Stimulated activated CD8-positive, alpha-beta memory T cell treated with anti-CD3 and anti-CD28 coated beads, Interleukin-2, amount 100 ng/mL, for 1 hour (primary cell): ENCODE data around the gene KRT77.
"Not testable (repeated sequence)": the region's sequence is repeated elsewhere in the genome, so short reads cannot be mapped to it uniquely, and the experiment has no call there.

Experiments
- DNase-seq, 2 donors: peaks; one replicate each; pipeline ENCODE4 v3.0.0-alpha.2; 2020; ENCODE audit warnings: low read depth in 2 of 2

KRT77 gene

DNA sequence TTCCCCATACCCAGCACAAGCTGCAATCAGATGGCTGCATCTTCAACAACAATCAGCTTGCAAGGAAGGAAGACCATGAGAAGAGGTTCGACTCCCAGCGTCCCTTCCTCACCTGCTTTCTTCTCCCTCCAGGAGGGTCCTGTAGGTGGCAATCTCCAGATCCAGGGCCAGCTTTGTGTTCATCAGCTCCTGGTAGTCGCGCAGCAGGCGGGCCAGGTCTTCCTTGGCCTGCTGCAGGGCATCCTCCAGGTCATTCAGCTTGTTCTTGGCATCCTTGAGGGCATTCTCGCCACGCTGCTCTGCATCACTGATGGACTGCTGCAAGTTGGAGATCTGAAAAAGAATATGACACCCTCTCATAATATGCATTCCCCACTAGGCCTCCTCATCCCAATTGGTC lies 27.2 kb downstream of the KRT77 start:
- no peak for DNase-seq

DNA sequence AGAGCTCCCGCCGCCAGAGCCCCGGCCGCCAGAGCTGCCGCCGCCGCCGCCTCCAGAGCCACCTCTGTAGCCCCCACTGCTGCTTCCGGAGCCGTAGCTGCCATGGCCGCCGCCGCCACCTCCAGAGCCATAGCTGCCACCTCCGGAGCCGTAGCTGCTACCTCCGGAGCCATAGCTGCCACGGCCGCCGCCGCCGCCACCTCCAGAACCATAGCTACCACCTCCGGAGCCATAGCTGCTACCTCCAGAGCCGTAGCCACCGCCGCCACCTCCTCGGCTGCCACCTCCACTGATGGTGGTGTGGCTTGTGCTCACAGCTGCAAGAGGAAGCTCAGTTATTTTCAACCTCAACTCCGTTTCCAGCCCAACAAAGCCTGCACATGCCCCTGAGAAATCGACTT lies 28.0 kb downstream of the KRT77 start:
- no peak for DNase-seq

DNA sequence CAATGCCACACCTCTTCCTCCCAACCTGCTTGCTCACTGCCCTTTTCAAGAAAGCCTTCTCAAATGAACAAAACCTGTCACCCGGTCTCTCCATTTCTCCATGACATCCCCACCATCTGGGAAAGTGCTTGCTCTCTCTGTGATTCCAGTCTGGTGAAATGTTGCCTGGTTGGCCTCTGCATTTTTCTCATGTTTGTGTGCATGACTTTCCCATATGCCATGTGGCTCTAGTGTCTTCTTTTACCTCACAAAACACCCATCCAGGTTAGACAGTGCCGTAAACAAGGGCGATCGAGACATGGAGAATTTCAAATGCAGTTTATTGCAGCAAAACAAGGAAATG lies 28.9 kb downstream of the KRT77 start:
- no peak for DNase-seq

DNA sequence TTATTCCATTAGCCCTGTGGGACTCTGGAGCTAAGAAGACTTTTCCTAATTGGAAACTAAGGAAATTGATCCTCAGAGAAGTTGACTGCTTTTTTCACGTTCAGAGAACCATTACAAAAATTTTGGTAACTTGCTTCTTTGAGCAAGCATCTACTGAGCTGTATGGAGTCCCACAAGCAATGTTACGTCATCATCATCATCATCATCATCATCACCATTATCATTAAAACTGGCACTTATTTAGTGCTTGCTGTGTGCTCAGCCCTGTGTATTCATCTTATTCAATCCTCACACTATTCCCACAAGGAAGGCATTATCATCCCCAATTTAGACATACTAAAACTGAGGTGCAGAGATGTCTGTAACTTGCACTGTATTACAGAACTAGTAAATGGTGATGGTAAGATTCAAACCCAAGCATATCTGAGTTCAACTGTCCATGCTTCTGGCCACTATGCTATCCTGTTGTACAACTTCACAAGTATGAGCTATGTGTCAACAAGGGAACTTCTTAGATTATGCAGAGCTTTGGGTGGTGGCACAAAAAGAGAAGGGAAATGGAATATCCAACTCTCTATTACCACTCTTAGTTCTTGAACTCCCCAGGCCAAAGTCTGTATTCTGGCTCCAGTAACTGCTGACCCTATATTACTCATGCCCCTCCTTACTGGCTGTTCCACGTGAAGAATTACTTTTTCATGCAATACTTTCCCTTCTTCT lies 29.5 kb downstream of the KRT77 start:
- no peak for DNase-seq

DNA sequence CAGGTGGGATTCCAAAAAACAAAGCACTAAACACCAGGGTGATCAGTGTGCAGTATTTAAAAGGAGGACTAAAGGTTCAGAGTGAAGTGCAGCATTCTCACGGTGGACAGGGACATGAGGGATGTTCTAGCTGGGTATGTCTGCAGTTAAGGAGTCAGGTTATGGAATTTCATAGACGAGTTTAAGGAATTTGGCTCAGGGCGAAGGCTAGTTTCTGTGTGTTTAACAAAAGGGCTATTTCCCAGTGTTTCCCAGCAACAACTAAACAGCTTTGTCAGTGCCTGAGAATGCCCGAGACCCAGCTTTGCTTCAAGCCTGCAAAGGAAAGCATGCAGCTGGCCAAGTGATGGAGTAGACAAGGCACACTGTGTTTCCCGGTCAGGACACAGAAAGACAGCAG lies 30.1 kb downstream of the KRT77 start:
- DNase-seq = no peak

DNA sequence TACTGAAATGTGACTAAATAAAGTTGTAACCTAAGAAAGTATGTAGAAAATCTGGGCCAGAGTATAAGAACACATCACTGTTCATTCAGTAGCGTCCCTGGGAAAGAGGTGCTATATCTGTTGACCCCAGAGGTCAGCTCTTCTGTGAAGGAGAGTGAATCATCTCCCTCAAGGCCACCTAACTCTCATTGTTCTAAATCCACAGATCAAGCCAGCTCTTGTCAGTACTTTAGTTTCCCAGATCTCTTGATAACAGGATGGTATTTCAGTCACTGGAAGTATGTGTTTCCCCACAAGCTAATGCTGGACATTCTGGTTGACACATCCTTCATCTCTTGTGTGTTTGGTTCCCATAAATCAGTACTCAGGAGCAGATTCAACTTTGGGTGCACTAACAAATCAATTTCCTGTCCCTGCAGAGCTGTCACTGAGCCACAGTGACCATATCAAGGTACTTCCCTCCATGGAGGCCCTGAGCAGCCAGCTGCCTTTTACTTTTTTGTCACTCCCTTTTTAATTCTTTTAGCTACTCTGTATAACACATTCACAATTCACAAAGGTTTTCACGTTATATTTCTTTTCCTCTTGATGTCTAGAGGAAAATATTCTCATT lies 30.9 kb downstream of the KRT77 start:
- DNase-seq = no peak

DNA sequence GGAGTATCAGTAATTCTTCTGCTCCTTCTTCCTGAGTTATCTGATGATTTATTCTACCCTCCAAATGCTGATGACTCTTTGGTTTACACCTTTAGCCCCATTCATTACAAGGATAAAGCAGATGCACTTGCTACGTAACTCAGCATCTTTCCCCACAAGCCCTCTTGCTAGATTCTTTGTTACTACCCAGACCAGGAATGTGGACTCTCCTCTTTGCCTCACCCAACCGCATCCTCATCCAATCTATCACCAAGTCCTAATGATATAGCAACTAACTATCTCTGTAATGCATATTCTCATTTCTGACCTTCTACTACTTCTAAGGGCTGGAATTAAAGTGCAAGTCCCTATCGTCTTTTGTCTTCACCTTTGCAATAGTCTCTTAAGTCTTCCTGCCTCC lies 32.4 kb downstream of the KRT77 start:
- DNase-seq = no peak

DNA sequence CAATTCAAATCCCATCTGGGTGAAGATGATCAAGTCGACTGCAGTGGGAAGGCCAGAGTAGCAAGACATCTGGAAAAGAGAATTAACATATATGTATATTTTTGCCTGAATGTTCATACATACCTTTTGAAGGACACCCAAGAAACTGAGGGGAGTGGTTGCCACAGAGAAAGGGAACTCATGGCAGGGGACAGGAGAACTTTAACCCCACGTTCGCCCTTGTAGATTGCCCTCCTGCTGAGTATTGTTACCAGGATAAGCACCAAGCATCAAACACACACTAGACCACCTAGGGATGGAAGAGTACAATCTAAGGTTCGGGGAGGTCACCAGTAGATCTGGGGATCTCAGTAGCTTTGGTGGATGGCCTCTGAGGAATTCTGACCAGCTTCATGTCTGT lies 32.8 kb downstream of the KRT77 start:
- no peak for DNase-seq

DNA sequence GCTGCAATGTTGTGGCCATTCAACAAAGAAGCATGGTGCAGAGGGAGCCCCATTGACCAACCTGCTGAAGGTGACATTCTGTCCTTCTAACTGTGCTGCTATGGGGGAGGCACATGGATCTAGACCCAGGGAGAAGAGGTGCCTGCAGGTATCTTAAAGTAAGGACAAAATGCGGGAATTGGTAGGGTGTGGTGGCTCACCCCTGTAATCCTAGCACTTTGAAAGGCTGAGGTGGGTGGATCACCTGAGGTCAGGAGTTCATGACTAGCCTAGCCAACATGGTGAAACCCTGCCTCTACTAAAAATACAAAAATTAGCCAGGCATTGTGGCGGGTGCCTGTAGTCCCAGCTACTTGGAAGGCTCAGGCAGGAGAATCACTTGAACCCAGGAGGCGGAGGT lies 33.4 kb downstream of the KRT77 start:
- DNase-seq = not testable (repeated sequence)

DNA sequence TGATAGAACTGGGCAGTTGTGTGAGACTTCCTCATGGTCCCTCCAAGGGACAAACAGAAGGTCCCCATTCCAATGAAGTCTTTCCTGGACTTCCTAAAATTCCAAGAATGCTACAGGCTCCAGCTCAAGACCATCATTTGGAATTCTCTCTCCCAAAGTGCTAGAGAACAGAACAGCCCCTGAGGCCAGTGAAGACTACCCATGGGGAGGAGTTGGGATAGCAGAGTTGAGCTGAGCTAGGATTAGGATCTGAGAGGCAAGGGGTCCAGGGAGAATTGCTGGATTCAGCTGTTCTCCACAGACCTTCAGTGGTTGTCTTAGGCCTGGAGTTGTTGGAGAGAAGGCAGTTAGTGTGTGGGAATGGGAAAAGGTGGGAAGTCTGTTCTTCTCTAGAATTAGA lies 33.9 kb downstream of the KRT77 start:
- no peak for DNase-seq

DNA sequence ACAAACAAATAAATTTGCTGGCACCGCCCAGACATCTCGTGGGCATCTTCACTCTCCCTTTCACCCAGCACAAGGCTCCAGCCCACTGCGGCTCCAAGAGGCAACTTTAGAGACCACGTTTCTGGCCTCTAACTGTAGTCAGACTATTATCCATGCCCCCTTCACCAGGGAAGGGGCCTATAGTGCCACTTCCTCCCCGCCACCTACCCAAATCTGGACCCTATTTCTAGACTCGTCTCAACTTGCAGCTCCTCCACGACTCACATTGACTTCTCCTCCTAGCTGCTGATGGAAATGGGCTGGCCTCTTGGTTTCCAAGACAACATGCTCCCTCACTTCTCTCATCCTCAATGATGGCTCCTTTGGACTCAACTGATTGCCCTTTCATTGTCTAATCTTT lies 35.4 kb downstream of the KRT77 start:
- DNase-seq = no peak

DNA sequence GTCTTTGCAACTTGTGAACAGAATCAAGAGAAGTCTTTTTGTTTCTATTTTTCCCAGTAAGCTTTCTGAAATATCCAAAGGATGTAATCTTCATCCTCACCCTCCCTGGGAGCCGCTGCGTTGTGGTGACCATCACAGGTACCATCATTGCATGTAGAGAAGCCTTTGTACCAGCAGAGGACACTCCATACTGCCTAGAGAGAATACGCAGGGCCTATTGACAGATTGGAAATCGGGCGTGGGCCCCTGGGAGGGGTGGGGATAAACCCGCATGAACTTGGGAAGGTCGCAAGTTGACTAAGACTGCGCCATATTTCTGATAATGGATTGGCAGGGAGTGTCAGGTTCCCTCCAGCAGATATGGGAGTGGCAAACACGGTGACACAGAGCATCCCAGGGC lies 35.8 kb downstream of the KRT77 start:
- no peak for DNase-seq

DNA sequence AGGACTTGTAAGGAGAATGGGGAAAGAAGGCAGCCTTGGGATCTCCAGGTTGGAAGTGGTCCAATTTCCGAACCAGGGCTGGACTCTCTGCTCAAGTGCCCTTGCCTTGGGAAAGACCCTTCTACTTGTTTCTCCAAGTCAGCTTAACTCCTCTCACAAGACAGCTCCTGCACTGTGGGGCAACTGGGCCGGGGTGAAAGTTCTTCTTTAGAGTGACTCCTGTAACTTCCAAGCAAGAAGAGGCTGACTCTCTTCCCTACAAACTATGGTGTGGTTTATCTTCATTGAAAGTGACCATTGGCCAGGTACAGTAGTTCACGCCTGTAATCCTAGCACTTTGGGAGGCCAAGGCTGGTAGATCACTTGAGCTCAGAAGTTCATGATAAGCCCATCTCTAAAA lies 36.9 kb downstream of the KRT77 start:
- DNase-seq = no peak

DNA sequence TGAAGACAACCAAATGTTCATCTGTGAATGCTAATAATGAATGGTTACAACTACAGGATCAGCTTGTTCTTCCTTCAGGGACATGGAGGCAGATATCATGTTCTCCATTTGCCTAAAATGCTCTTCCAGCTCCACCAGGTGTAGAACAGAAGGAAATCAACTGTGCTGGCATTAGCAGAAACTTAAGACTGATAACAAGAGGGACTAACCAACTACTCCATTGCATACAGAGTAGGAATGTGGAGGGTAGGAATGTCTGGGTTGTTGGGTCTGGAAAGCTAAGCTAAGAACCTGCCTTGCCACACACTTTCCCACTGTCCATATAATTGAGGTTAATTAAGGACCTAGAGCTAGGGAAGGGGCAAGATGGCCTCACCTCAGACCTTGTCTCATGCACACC lies 39.9 kb downstream of the KRT77 start:
- DNase-seq = no peak

DNA sequence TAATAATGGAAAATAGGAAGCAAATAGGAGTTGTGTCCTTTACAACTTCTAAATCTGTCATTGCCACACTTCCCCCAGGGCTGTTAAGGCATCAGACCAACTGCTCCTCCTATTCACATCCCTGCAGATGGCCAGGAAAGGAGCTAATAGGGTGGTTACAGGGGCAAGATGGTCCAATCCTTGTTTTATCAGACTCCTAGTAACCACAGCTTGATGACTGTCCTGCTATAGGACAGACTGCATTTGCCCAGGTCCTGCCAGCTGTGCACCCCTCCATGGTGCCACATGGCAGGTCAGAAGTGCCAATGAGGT lies 40.5 kb downstream of the KRT77 start:
- no peak for DNase-seq

DNA sequence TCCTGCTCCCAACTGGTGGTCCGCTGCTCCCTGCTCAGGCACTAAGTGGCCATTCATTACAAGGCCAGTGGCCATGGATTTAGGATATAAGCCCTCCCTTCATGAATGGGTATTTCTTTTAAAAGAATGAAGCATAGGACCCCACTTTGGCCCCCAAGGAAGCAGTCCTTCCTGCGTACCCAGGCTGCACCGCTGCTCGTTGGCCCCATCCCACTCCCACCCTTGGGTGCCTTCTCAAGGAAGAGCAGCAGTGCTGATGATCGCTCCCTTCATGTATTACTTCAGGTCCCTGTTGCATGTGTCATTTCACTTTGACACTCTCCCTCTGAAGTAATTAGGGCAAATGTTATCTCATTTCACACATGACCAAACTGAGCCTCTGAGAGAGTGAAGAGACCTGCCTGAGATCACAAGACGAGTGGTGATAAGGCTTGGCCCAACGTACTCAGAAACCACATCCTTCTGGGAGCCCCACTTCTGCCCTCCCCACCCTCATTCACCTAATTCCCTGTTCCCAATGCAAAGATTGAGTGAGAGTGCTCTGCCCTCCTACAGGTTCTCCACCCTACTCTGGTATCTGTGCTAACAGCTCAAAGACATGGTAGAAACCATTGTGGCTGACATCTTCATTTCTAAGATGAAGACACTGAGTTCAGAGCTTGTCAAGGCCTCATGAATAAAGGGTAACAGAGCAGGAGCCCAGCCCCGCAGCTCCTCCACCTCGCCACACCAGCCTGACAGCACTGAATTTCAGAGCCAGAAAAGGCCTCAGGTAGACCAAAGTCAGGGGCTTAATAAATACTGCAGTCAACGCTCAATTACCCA lies 41.0 kb downstream of the KRT77 start:
- DNase-seq = no peak

DNA sequence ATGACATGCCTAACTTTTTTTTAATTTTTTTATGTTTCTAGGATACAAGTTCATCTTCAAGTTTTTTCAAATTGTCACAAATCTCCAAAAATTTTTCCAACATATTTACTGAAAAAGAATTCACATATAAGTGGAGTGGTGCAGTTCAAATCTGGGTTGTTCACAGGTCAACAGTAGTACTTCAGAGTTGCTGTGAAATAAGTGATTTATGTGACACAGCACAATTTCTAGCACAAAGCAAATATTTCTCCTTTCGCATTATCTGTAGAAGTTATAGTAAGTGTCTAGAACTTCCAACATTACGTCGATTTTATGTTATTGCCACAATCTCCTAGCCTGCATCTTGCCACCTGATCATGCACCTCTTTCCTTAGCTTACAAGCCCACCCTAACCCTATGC lies 41.7 kb downstream of the KRT77 start:
- no peak for DNase-seq

DNA sequence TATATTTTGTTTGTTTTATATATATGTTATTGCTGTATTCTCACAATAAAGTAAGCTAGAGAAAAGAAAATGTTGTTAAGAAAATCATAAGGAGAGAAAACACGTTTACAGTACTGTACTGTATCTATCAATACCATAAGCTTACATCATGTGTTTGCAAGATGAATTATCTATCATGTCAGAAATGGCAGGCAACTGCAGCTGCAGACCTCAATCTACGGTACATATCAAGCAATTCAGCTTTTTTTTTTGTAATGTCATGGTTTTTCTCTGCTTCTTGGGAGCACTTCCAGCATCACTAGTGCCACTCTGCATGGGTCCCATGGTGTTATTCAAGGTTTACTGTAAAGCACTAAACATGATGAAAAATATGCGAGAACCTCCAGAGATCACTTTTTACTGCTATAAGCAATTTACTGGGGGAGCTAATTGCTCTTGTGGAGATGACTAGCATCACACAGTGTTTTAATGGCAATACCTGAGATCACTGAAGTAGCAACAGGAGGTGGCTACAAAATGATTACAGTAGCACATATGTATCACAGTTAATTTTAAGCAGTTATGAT lies 42.3 kb downstream of the KRT77 start:
- no peak for DNase-seq

DNA sequence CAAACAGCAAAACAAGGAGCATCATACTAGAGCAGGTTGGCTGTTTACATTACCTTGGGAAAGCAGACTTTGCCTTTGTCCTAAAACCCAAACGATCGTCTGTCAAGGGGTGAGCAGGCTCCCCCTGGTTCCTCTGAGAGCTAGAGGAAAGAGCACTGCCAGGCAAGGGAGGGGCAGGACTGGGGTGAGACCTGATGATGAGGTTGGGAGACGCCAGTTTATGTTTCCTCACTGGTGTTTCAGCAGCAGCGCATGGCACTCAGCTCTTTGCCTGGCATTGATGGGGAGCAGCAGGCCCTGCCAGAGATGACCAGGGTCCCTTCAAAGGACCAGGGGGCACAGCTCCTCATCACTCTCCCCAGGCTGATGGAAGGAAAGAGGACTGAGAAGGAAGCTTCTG lies 43.4 kb downstream of the KRT77 start:
- no peak for DNase-seq

DNA sequence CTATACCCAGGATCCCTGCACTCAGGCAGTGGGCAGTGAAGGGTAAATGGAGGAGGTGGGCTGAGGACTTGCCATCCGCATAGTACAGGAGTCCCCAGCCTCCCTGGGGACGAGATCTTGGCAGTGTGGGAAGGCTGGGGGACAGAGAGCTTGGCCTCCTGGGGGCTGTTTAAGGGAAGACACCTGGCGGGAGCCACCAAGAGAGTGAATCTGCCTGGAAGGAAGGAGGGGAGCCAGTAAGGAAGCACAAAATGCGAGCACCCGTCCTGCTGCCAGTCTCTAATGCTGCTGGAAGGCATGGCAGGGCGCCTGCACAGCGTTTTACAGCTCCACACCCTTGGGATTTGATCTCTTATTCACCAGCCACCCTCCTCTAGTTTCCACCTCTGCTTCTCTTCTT lies 43.9 kb downstream of the KRT77 start:
- no peak for DNase-seq

DNA sequence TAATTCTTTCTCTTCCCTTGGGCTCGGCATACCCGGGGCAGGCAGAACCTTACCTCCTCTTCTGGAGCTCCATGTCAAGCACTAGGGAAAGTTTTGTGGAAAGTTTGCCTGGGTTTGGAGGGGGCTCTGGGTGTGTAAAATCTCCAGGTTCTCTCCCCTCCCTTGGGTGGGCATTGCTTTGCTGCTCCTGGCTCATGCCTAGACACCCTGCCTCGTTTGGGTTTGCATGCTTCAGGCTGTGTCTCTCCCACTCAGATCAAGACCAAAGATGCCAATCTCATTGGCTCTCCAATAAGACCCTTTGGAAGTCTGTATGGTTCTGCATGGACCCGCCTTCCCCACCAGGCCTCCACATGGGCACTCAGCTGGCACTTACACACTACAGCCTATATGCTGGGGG lies 45.1 kb downstream of the KRT77 start:
- DNase-seq = no peak

DNA sequence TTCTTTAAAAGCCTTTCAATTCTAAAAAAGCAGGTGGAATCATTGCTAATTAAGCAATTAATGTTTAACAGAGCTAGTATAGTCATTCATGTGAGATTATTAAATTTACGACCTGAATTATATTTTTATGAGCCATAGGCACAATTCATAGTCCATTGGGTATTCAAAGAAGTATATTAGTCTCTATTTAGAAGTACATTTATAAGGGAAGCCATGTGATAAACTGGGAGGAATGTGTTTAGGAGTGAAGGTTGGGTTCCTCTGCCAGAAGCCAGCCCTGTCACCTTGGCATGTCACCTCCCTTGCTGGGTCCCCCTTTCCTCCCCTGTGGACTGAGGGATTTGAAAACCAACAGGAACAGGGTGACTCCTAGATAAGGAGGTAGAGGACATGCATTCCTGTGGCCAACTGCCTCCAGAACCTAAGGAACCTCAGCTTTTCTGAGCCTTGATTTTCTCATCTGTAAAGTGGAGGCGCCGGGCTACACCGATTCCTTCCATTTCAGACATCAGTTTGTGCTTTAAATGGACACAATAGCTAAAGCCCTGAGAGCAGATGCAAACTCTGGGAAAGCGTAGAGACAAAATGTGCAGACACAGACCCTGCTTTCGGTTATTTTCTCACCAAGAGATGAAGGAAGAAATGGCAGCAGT lies 45.9 kb downstream of the KRT77 start:
- no peak for DNase-seq

DNA sequence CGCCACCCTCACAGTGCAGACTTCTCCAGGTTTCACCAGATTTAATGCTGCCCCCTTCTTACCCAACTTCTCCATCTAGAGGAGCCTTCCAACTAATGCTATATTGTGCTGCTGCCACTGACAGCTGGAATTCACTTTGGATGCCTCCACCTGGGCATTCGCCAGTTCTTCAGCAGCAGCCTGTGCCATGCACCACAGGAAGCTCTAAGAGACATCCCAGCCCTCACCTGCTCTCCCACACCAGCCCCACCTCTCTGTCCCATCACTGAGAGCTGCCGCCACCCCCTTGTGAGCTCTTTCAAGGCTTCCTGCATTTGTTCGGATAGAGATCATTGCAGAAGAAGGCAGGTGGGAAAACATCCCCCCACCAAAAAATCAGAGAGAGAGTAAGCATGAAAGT lies 46.7 kb downstream of the KRT77 start:
- DNase-seq = no peak
